ENCODE results near the gene DNAJC7. TPM values are rescaled to one million over a fixed set of nuclear protein-coding genes. Genes with fewer than 3 reads are reported as not detected.

Gene DNAJC7
- total and polyA plus RNA-seq, 9 of the 15 experiments (the other 6 are each of a cell fraction or from before 2014, with no cell fraction given) = 85.8 to 262 (median 157) TPM

DNA sequence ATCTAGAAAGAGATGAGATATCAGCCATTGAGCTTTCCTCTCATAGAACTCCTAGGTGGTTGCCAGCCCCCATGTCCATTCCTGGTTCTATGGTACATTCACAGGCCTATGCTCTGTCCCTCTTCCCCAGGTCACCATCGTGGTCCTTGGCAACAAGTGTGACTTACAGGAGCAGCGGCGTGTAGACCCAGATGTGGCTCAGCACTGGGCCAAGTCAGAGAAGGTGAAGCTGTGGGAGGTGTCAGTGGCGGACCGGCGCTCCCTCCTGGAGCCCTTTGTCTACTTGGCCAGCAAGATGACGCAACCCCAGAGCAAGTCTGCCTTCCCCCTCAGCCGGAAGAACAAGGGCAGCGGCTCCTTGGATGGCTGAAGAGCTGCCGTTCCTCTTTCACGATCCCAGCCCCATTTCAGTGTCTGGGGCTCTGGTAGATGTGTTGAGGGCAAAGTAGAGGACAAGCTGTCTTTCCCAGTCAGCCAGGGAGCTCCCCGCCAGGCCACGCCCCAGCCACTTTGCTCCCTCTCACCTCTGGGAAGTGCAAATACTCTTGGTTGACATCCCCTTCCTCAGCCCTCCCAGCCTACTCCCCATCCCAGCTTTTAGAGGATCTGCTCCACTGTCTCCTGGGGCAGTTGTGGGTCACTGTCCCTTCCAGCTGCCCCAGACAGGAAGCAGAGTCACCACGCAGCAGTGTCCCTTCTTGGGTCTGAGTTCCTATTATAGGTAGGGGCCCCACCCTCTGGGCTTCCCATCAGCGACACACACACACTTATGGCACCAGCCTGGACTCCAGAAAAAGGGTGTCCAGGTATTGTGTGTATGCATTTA lies 6.5 kb upstream of the DNAJC7 start:
- no peak overlapping the region for H3K4me3 ChIP-seq
- H3K9me3 ChIP-seq (replicated peaks; ENCODE audit: control insufficient read depth, insufficient read depth, low read depth, low read length) = no peaks in the 10 kb centered on the region
- POLR2A ChIA-PET = interaction anchor here (0.6 to 1.3 kb wide), 13 partner anchors 10 to 402 kb away, joined by 3 to 5 read pairs (median 3); partner anchors contain the start of gene GHDC
- intact Hi-C loops (cut with micrococcal nuclease) (loop anchor here (2.0 to 5.0 kb wide), 2 partner anchors 93 to 294 kb away; no protein-coding TSS in a partner anchor), in situ Hi-C loops (cut with MboI) (no loop called here)
- H3K79me2 ChIP-seq (ENCODE audit: control insufficient read depth, insufficient read depth, low read length) = peaks cover 16% of the 10 kb centered on the region
- peak overlapping the region; percentile 25; the same call in 1 of the 2 replicates for H2AFZ ChIP-seq (ENCODE audit: low read depth, low read length)
- 14% methylated on average over 15 of the region's 15 CpGs for WGBS (ENCODE audit: insufficient coverage, low coverage, missing lambda C conversion rate)
- peak overlapping the region; percentile 73 to 80 for H3K9ac ChIP-seq (ENCODE audit: insufficient read depth in 1 of 2, low read depth in 2 of 2, low read length in 2 of 2)
- ATAC-seq (peak; percentile 73), DNase-seq (ENCODE audit: extremely low read depth in 1 of 4, low spot score in 3 of 4) (peak in 3 of 4 experiments; percentile 45 to 86 (median 76)), FAIRE-seq (peak; percentile 81)
- peaks cover 34% of the 10 kb centered on the region for H3K36me3 ChIP-seq (ENCODE audit: control insufficient read depth, insufficient read depth, low read length)
- peak overlapping the region; percentile 84 for H3K27ac ChIP-seq (ENCODE audit: extremely low read depth, low read depth, low read length)
- no peaks in the 10 kb centered on the region for H3K27me3 ChIP-seq (ENCODE audit: control insufficient read depth in 2 of 2, insufficient read depth in 2 of 2, low read length in 2 of 2)
- peak overlapping the region; percentile 71 for H3K4me2 ChIP-seq (ENCODE audit: insufficient read depth, low read length)
- H4K20me1 ChIP-seq (replicated peaks; ENCODE audit: control insufficient read depth, insufficient read depth, low read length) = no peaks in the 10 kb centered on the region
- no peaks in the 10 kb centered on the region for H3K9me1 ChIP-seq (ENCODE audit: control insufficient read depth, insufficient read depth, low read length)
- CTCF ChIA-PET (ENCODE audit: low intra/inter-chr PET ratio) = interaction anchor here (0.9 to 2.3 kb wide), 3 partner anchors 89 to 158 kb away, joined by 3 to 23 read pairs (median 3); partner anchors contain the start of gene DHX58
- H3K4me1 ChIP-seq (replicated peaks in 1 of 2; ENCODE audit: control insufficient read depth in 2 of 2, insufficient read depth in 2 of 2, low read length in 2 of 2) = peaks cover 45 to 56% of the 10 kb centered on the region in 2 experiments
- BruUV-seq (replicated peaks) = no TSS peak
- TF ChIP-seq SIRT6 (IDR thresholded peaks at IDR 0.05; ENCODE audit: low read depth, low read length) (no peak), ELF1 (tag; IDR thresholded peaks at IDR 0.05) (peak; percentile 77), TAF15 (IDR thresholded peaks at IDR 0.05; ENCODE audit: low read depth, low read length) (no peak), ZNF699 (CRISPR knock-in tag; IDR thresholded peaks at IDR 0.05; ENCODE audit: insufficient replicate concordance) (no peak), TOE1 (IDR thresholded peaks at IDR 0.05; ENCODE audit: borderline replicate concordance) (peak; percentile 20; the same call in 1 of the 2 replicates), TOE1 (CRISPR knock-in tag; IDR thresholded peaks at IDR 0.05; ENCODE audit: borderline replicate concordance, low read depth) (no peak), HLTF (IDR thresholded peaks at IDR 0.05) (no peak), FOXA1 (IDR thresholded peaks at IDR 0.05; ENCODE audit: borderline replicate concordance) (no peak), ZNF354B (CRISPR knock-in tag; IDR thresholded peaks at IDR 0.05) (no peak), SRSF1 (IDR thresholded peaks at IDR 0.05; ENCODE audit: low read depth, low read length) (no peak), MTF1 (CRISPR knock-in tag; IDR thresholded peaks at IDR 0.05; ENCODE audit: borderline replicate concordance) (no peak), KAT8 (IDR thresholded peaks at IDR 0.05; ENCODE audit: low read depth) (no peak), GABPB2 (CRISPR knock-in tag; conservative IDR thresholded peaks at IDR 0.05) (no peak), ESRRB (CRISPR knock-in tag; IDR thresholded peaks at IDR 0.05; ENCODE audit: borderline replicate concordance) (no peak), BDP1 (IDR thresholded peaks at IDR 0.05; ENCODE audit: insufficient read depth, insufficient read length) (no peak)
- TF ChIP-seq, protein P1, sequence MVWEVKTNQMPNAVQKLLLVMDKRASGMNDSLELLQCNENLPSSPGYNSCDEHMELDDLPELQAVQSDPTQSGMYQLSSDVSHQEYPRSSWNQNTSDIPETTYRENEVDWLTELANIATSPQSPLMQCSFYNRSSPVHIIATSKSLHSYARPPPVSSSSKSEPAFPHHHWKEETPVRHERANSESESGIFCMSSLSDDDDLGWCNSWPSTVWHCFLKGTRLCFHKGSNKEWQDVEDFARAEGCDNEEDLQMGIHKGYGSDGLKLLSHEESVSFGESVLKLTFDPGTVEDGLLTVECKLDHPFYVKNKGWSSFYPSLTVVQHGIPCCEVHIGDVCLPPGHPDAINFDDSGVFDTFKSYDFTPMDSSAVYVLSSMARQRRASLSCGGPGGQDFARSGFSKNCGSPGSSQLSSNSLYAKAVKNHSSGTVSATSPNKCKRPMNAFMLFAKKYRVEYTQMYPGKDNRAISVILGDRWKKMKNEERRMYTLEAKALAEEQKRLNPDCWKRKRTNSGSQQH (CRISPR knock-in tag; IDR thresholded peaks at IDR 0.05) = no peak; the same call in 1 of the 2 replicates
- TF ChIP-seq, protein P2, sequence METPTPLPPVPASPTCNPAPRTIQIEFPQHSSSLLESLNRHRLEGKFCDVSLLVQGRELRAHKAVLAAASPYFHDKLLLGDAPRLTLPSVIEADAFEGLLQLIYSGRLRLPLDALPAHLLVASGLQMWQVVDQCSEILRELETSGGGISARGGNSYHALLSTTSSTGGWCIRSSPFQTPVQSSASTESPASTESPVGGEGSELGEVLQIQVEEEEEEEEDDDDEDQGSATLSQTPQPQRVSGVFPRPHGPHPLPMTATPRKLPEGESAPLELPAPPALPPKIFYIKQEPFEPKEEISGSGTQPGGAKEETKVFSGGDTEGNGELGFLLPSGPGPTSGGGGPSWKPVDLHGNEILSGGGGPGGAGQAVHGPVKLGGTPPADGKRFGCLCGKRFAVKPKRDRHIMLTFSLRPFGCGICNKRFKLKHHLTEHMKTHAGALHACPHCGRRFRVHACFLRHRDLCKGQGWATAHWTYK (CRISPR knock-in tag; IDR thresholded peaks at IDR 0.05) = no peak; the same call in 1 of the 2 replicates
- TF ChIP-seq, protein P3, sequence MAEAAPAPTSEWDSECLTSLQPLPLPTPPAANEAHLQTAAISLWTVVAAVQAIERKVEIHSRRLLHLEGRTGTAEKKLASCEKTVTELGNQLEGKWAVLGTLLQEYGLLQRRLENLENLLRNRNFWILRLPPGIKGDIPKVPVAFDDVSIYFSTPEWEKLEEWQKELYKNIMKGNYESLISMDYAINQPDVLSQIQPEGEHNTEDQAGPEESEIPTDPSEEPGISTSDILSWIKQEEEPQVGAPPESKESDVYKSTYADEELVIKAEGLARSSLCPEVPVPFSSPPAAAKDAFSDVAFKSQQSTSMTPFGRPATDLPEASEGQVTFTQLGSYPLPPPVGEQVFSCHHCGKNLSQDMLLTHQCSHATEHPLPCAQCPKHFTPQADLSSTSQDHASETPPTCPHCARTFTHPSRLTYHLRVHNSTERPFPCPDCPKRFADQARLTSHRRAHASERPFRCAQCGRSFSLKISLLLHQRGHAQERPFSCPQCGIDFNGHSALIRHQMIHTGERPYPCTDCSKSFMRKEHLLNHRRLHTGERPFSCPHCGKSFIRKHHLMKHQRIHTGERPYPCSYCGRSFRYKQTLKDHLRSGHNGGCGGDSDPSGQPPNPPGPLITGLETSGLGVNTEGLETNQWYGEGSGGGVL (CRISPR knock-in tag; IDR thresholded peaks at IDR 0.05) = no peak
